ENCODE results near the gene OTOP2. TPM values are rescaled to one million over a fixed set of nuclear protein-coding genes. Genes with fewer than 3 reads are reported as not detected.
"Not testable (repeated sequence)": the region's sequence is repeated elsewhere in the genome, so short reads cannot be mapped to it uniquely, and the experiment has no call there.

Gene OTOP2
- total RNA-seq, 1 donor from 2014 or later = not detected

DNA sequence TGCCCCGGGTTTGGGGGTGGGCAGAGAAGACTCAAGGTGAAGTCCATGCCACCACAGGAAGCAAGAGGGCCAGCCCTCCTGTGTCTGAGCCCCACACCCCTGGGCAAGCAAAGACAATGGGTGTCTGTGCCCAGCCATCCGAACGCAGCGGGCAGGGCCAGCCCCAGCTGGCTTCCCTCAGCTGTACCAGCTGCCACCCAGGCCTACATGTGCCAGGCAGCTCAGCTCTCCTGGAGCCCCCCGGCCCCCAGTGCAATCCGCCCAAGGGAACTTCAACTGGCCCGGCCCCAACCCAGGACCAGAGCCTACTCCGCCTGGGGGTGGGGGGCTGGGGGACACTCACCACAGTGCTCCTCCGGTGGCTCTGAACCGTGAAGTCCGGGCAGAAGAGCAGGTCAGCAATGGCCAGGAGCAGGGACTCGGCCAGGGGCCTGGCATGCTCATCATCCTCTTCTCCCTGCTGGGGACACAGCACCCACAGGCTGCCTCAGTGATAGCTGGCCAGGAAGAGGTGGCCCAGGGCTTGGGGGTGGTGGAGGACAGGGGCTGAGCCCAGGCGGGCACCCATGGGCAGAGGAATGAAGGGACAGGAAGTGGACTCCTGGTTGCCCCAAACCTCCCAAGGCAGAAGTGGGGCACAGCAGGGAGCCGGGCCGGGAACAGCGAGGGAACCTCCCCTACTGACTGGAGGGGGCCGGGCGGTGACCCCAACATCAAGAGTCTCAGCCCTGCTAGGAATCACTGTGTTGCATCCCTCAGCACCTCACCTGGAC is 38.7 kb downstream of the OTOP2 start:
- DNase-seq (ENCODE audit: low read depth) = no peak
- Histone ChIP-seq H3K27me3 (ENCODE audit: control insufficient read depth, insufficient read depth, low read length) (no peaks in the 10 kb centered on the region), H3K36me3 (ENCODE audit: control insufficient read depth, insufficient read depth, low read length) (peaks cover 2% of the 10 kb centered on the region), H3K4me3 (ENCODE audit: low read depth, low read length) (no peak overlapping the region)
- TF ChIP-seq, protein P1, sequence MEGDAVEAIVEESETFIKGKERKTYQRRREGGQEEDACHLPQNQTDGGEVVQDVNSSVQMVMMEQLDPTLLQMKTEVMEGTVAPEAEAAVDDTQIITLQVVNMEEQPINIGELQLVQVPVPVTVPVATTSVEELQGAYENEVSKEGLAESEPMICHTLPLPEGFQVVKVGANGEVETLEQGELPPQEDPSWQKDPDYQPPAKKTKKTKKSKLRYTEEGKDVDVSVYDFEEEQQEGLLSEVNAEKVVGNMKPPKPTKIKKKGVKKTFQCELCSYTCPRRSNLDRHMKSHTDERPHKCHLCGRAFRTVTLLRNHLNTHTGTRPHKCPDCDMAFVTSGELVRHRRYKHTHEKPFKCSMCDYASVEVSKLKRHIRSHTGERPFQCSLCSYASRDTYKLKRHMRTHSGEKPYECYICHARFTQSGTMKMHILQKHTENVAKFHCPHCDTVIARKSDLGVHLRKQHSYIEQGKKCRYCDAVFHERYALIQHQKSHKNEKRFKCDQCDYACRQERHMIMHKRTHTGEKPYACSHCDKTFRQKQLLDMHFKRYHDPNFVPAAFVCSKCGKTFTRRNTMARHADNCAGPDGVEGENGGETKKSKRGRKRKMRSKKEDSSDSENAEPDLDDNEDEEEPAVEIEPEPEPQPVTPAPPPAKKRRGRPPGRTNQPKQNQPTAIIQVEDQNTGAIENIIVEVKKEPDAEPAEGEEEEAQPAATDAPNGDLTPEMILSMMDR (IDR thresholded peaks at IDR 0.05; ENCODE audit: insufficient read depth, low read length, poor library complexity, severe bottlenecking) = no peak

DNA sequence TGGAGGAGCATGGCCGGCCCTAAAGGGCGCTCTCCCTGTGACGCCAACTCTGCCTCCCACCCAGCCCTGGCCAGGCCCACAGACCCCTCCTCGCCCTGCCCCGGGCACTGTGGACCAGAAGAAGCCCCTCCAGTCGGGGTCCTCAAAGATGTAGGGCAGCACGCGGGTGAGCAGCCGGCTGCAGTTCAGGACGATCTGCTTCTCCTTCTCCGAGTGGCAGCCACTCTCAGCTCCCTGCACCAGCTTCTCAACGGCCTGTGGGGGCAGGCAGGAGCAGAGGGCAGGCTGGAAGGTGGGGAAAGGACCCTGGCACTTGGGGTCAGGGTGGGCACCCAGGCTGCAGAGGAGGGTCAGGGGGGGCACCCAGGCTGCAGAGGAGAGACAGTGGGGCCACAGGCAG is 39.6 kb downstream of the OTOP2 start:
- Histone ChIP-seq H3K4me3 (ENCODE audit: low read depth, low read length) (no peak overlapping the region), H3K27me3 (ENCODE audit: control insufficient read depth, insufficient read depth, low read length) (no peaks in the 10 kb centered on the region), H3K36me3 (ENCODE audit: control insufficient read depth, insufficient read depth, low read length) (peaks cover 2% of the 10 kb centered on the region)
- no peak for DNase-seq (ENCODE audit: low read depth)
- TF ChIP-seq, protein P1 (IDR thresholded peaks at IDR 0.05; ENCODE audit: insufficient read depth, low read length, poor library complexity, severe bottlenecking) = peak; percentile 1

DNA sequence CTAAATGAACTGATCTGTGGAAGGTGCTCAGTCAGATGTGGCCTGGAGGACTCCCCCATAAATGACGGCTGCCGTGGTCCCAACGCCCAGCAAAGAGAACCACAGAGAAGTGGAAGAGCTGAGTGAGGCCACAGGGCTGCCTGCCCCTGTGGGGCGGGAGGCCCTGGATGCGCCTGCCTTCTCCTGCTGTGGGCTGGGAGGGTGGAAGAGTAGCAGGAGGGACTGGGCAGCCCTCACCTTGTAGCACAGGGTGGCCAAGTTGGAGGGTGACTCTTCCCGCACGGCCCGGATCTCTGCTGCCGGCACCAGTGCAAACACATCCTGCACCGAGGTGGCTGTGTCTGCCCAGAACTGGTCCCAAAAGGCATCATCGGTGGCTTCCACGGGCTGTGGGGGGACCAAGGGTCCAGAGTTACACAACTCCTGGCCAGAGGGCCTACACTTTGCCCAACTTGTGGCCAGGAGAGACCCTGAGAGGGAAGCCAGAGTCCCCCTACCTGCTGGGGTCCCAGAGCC is 40.2 kb downstream of the OTOP2 start:
- TF ChIP-seq, protein P1 (IDR thresholded peaks at IDR 0.05; ENCODE audit: insufficient read depth, low read length, poor library complexity, severe bottlenecking) = no peak
- H3K4me3 ChIP-seq (ENCODE audit: low read depth, low read length) = no peak overlapping the region
- no peaks in the 10 kb centered on the region for H3K27me3 ChIP-seq (ENCODE audit: control insufficient read depth, insufficient read depth, low read length)
- DNase-seq (ENCODE audit: low read depth) = no peak
- peaks cover 2% of the 10 kb centered on the region for H3K36me3 ChIP-seq (ENCODE audit: control insufficient read depth, insufficient read depth, low read length)

DNA sequence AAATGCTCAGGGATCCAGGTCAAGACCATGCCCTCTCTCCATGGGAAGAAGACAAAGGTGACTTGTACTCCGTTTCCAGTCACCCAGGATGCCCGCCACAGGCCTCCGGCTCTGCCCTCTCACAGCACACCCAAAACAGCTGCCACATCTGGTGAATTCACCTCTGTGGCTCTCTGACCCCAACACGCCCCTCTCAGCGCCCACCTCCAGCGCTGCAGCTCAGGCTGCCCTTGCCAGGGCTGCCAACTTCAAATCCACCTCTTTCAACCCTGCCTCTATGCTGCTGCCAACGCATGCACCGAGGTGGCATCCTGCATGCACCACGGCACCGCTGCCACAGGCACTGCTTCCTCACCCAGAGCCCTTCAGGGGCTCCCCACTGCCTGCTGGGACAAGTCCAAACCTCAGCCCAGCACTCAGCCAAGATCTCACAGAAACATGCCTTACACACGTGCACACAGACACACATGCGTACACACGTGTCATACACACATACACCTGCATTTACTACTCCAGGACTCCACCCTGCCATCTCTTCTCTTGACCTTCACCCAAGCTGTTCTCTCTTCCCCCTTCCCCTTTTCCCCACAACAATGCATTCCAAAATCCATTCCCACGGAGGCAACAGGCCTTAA is 41.0 kb downstream of the OTOP2 start:
- H3K36me3 ChIP-seq (ENCODE audit: control insufficient read depth, insufficient read depth, low read length) = peaks cover 2% of the 10 kb centered on the region
- no peak overlapping the region for H3K4me3 ChIP-seq (ENCODE audit: low read depth, low read length)
- no peaks in the 10 kb centered on the region for H3K27me3 ChIP-seq (ENCODE audit: control insufficient read depth, insufficient read depth, low read length)
- no peak for DNase-seq (ENCODE audit: low read depth)
- TF ChIP-seq, protein P1 (IDR thresholded peaks at IDR 0.05; ENCODE audit: insufficient read depth, low read length, poor library complexity, severe bottlenecking) = no peak

DNA sequence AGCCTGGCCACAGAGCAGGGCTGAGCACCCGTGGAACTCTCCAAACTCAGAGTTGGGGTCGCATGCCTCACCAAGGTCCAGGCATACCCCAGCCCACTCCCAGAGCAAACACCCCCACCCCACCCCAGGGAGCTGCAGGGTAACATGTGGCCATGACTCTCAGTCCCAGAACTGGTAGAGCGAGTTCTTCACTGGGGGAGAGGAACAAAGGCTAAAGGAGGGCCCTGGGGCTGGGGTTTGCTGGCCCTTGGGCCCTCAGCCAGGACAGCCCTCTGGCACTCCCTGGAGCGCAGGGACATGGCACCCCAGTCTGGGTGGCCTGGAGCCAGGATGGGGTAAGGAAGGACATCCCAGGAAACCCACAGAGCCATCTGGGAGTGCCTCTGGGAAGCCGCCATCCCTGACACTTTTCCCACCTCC is 44.3 kb downstream of the OTOP2 start:
- Histone ChIP-seq H3K36me3 (ENCODE audit: control insufficient read depth, insufficient read depth, low read length) (no peaks in the 10 kb centered on the region), H3K4me3 (ENCODE audit: low read depth, low read length) (no peak overlapping the region), H3K27me3 (ENCODE audit: control insufficient read depth, insufficient read depth, low read length) (peaks cover 11% of the 10 kb centered on the region)
- TF ChIP-seq, protein P1 (IDR thresholded peaks at IDR 0.05; ENCODE audit: insufficient read depth, low read length, poor library complexity, severe bottlenecking) = no peak
- DNase-seq (ENCODE audit: low read depth) = no peak

DNA sequence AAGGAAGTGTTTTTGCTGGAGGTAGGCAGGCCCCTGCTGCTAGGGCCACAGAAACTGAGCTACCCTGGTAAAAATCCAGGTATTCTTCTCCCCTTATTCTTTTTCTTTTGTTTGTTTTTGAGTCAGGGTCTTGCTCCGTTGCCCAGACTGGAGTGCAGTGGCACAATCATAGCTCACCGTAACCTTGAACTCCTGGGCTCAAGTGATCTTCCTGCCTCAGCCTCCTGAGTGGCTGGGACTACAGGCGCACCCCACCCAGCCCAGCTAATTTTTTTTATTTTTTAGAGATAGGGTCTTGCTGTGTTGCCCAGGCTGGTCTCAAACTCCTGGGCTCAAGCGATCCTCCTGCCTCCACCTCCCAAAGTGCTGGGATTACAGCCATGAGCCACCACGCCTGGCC is 45.4 kb downstream of the OTOP2 start:
- peaks cover 15% of the 10 kb centered on the region for H3K27me3 ChIP-seq (ENCODE audit: control insufficient read depth, insufficient read depth, low read length)
- not testable (repeated sequence) for DNase-seq (ENCODE audit: low read depth); H3K4me3 ChIP-seq (ENCODE audit: low read depth, low read length)

More for the DNA sequence above, 45.4 kb downstream of the OTOP2 start:
- H3K36me3 ChIP-seq (ENCODE audit: control insufficient read depth, insufficient read depth, low read length) = not testable (repeated sequence)
